H1 (cell line): Measurements from ENCODE around the gene DDX42.
A peak's percentile ranks its signal among the peaks of the same experiment; 100 is the strongest.
"Not testable (repeated sequence)": the region's sequence is repeated elsewhere in the genome, so short reads cannot be mapped to it uniquely, and the experiment has no call there.

Source experiments
- JUND ChIP-seq: IDR thresholded peaks from 2 replicates; pipeline ENCODE4 v1.6.1; 2011; ENCODE audit warnings: mild to moderate bottlenecking, improper control_type of control experiment, low read length
- TF ChIP-seq, protein P1 (sequence below), 3 experiments: IDR thresholded peaks; 1 replicate in 2 of 3; 2 replicates in 1 of 3; pipeline versions ENCODE4 v1.5.1 to v1.6.1; 2011; ENCODE audit warnings: low read length in 3 of 3, mild to moderate bottlenecking in 3 of 3, inconsistent platforms in 2 of 3, low read depth in 1 of 3, moderate library complexity in 1 of 3; ENCODE audit not compliant: insufficient read depth in 1 of 3; ENCODE audit errors: control extremely low read depth in 1 of 3

DNA sequence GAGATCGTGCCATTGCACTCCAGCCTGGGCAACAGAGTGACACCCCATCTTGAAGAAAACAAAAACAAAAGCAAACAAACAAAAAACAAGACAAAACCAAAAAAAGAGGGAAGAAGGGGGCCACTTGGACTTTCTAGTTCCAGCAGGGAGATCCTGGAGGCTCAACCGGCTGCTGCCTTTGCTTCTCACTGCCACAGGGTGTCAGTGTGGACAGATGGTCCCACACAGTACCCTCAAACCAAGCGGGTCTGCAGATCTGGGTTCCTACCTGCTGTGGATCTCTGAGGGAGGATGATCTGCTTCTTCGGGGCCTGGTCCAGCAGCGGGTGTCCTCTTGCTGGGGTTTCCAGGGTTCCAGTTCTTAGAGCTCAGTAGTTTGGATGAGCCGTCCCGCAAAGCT is 92.7 kb downstream of the DDX42 start:
- TF ChIP-seq, protein P1, sequence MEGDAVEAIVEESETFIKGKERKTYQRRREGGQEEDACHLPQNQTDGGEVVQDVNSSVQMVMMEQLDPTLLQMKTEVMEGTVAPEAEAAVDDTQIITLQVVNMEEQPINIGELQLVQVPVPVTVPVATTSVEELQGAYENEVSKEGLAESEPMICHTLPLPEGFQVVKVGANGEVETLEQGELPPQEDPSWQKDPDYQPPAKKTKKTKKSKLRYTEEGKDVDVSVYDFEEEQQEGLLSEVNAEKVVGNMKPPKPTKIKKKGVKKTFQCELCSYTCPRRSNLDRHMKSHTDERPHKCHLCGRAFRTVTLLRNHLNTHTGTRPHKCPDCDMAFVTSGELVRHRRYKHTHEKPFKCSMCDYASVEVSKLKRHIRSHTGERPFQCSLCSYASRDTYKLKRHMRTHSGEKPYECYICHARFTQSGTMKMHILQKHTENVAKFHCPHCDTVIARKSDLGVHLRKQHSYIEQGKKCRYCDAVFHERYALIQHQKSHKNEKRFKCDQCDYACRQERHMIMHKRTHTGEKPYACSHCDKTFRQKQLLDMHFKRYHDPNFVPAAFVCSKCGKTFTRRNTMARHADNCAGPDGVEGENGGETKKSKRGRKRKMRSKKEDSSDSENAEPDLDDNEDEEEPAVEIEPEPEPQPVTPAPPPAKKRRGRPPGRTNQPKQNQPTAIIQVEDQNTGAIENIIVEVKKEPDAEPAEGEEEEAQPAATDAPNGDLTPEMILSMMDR (IDR thresholded peaks at IDR 0.05; ENCODE audit: control extremely low read depth in 1 of 3, insufficient read depth in 1 of 3, low read depth in 1 of 3, low read length in 3 of 3): peak; percentile 19 to 36 (median 28); a peak in 3 of 4 replicates
- TF ChIP-seq JUND: not testable (repeated sequence)
